ENCODE data around the gene MRTFA.
"Not testable (repeated sequence)": the region's sequence is repeated elsewhere in the genome, so short reads cannot be mapped to it uniquely, and the experiment has no call there.

The MRTFA gene

GRCh38 chr22:40659166-40659565, 22.6 kb upstream of the MRTFA start:
- DNase-seq (ENCODE audit: low read depth) = no peak

GRCh38 chr22:40656651-40657050, 20.1 kb upstream of the MRTFA start:
- not testable (repeated sequence) for DNase-seq (ENCODE audit: low read depth)

GRCh38 chr22:40655941-40656340, 19.4 kb upstream of the MRTFA start:
- DNase-seq (ENCODE audit: low read depth) = not testable (repeated sequence)

GRCh38 chr22:40654522-40655167, 18.1 kb upstream of the MRTFA start:
- no peak for DNase-seq (ENCODE audit: low read depth)

- no peak for DNase-seq (ENCODE audit: low read depth)
Measured at GRCh38 chr22:40653361-40653760, 16.8 kb upstream of the MRTFA start.

- DNase-seq (ENCODE audit: low read depth) = peak; percentile 51
Measured at GRCh38 chr22:40651563-40652501, 15.3 kb upstream of the MRTFA start.

GRCh38 chr22:40651057-40651456, 14.5 kb upstream of the MRTFA start:
- no peak for DNase-seq (ENCODE audit: low read depth)

GRCh38 chr22:40648386-40648785, 11.9 kb upstream of the MRTFA start:
- DNase-seq (ENCODE audit: low read depth) = no peak

GRCh38 chr22:40645579-40646197, 9.2 kb upstream of the MRTFA start:
- no peak for DNase-seq (ENCODE audit: low read depth)

- DNase-seq (ENCODE audit: low read depth) = no peak
Measured at GRCh38 chr22:40642316-40642715, 5.8 kb upstream of the MRTFA start.

GRCh38 chr22:40641269-40641668, 4.8 kb upstream of the MRTFA start:
- DNase-seq (ENCODE audit: low read depth) = no peak

- DNase-seq (ENCODE audit: low read depth) = no peak
Measured at GRCh38 chr22:40638261-40638660, 1.7 kb upstream of the MRTFA start.

GRCh38 chr22:40637183-40638150, 948 bp upstream of the MRTFA start:
- peak; percentile 42 for DNase-seq (ENCODE audit: low read depth)

GRCh38 chr22:40635940-40636379, 559 bp downstream of the MRTFA start:
- no peak for DNase-seq (ENCODE audit: low read depth)

- no peak for DNase-seq (ENCODE audit: low read depth)
Measured at GRCh38 chr22:40635043-40635939, 1.2 kb downstream of the MRTFA start.

GRCh38 chr22:40634119-40634903, 2.2 kb downstream of the MRTFA start:
- no peak for DNase-seq (ENCODE audit: low read depth)

GRCh38 chr22:40633036-40633435, 3.5 kb downstream of the MRTFA start:
- no peak for DNase-seq (ENCODE audit: low read depth)

- DNase-seq (ENCODE audit: low read depth) = no peak
Measured at GRCh38 chr22:40631925-40632324, 4.6 kb downstream of the MRTFA start.

GRCh38 chr22:40628354-40629042, 8.0 kb downstream of the MRTFA start:
- no peak for DNase-seq (ENCODE audit: low read depth)
